GM19452 (cell line): Measurements from ENCODE around the gene OSBPL5.
"Not testable (repeated sequence)": the region's sequence is repeated elsewhere in the genome, so short reads cannot be mapped to it uniquely, and the experiment has no call there.

Source experiments
- ATAC-seq: cut with Tn5 transposase; IDR thresholded peaks from one replicate; pipeline ENCODE4 v1.9.1; 2021; ENCODE audit not compliant: unreplicated experiment

OSBPL5 gene

GRCh38 chr11:3183523-3183922 lies 18.4 kb upstream of the OSBPL5 start:
- no peak for ATAC-seq

GRCh38 chr11:3182462-3182852 lies 17.3 kb upstream of the OSBPL5 start:
- ATAC-seq: no peak

- ATAC-seq: no peak
Measured at GRCh38 chr11:3181725-3182461, 16.8 kb upstream of the OSBPL5 start.

GRCh38 chr11:3180869-3181268 lies 15.8 kb upstream of the OSBPL5 start:
- no peak for ATAC-seq

GRCh38 chr11:3178349-3178748 lies 13.2 kb upstream of the OSBPL5 start:
- ATAC-seq: no peak

- ATAC-seq: no peak
Measured at GRCh38 chr11:3177931-3178330, 12.8 kb upstream of the OSBPL5 start.

GRCh38 chr11:3176487-3176886 lies 11.4 kb upstream of the OSBPL5 start:
- ATAC-seq: no peak

- ATAC-seq: no peak
Measured at GRCh38 chr11:3175194-3175593, 10.1 kb upstream of the OSBPL5 start.

GRCh38 chr11:3174387-3174786 lies 9.3 kb upstream of the OSBPL5 start:
- ATAC-seq: no peak

GRCh38 chr11:3173795-3174194 lies 8.7 kb upstream of the OSBPL5 start:
- ATAC-seq: no peak

GRCh38 chr11:3171931-3172560 lies 6.9 kb upstream of the OSBPL5 start:
- ATAC-seq: no peak

GRCh38 chr11:3170756-3171650 lies 5.9 kb upstream of the OSBPL5 start:
- ATAC-seq: no peak

GRCh38 chr11:3170044-3170755 lies 5.1 kb upstream of the OSBPL5 start:
- no peak for ATAC-seq

GRCh38 chr11:3169255-3170043 lies 4.3 kb upstream of the OSBPL5 start:
- no peak for ATAC-seq

- ATAC-seq: not testable (repeated sequence)
Measured at GRCh38 chr11:3168742-3169254, 3.7 kb upstream of the OSBPL5 start.

- no peak for ATAC-seq
Measured at GRCh38 chr11:3167143-3168119, 2.3 kb upstream of the OSBPL5 start.

GRCh38 chr11:3166268-3167142 lies 1.4 kb upstream of the OSBPL5 start:
- no peak for ATAC-seq

GRCh38 chr11:3165916-3166267 lies 782 bp upstream of the OSBPL5 start:
- no peak for ATAC-seq
